Mucosa of gallbladder (tissue), 1 donor: ENCODE data around the gene FAM193B. TPM values are rescaled to one million over a fixed set of nuclear protein-coding genes. Genes with fewer than 3 reads are reported as not detected.
"Not testable (repeated sequence)": the region's sequence is repeated elsewhere in the genome, so short reads cannot be mapped to it uniquely, and the experiment has no call there.

Experiments
- DNase-seq: peaks from one replicate; pipeline ENCODE4 v3.0.0-alpha.2; 2020; ENCODE audit warnings: low spot score
- total RNA-seq: library from RNA; stranded (reverse); gene quantifications from one replicate; pipeline ENCODE4 v1.2.1, GENCODE V29; 2021
- donor health status: DM: no; HTN: no; CAD: no.

FAM193B gene
- total RNA-seq, 1 donor from 2014 or later, result 98.1 TPM

- no peak for DNase-seq
Observed at GRCh38 chr5:177576169-177576568, 21.8 kb upstream of the FAM193B start.

- no peak for DNase-seq
Observed at GRCh38 chr5:177575488-177575887, 21.1 kb upstream of the FAM193B start.

GRCh38 chr5:177569894-177570293 is 15.5 kb upstream of the FAM193B start:
- DNase-seq, result no peak

- no peak for DNase-seq
Observed at GRCh38 chr5:177568326-177568725, 14.0 kb upstream of the FAM193B start.

- no peak for DNase-seq
Observed at GRCh38 chr5:177565046-177565445, 10.7 kb upstream of the FAM193B start.

- not testable (repeated sequence) for DNase-seq
Observed at GRCh38 chr5:177559446-177559941, 5.1 kb upstream of the FAM193B start.

- DNase-seq, result no peak
Observed at GRCh38 chr5:177557796-177558195, 3.4 kb upstream of the FAM193B start.

GRCh38 chr5:177557041-177557647 is 2.8 kb upstream of the FAM193B start:
- DNase-seq, result no peak

GRCh38 chr5:177555665-177556064 is 1.3 kb upstream of the FAM193B start:
- no peak for DNase-seq

GRCh38 chr5:177555228-177555627 is 865 bp upstream of the FAM193B start:
- DNase-seq, result no peak

- peak; percentile 15 for DNase-seq
Observed at GRCh38 chr5:177553671-177554429, 513 bp downstream of the FAM193B start.

GRCh38 chr5:177552839-177553455 is 1.4 kb downstream of the FAM193B start:
- DNase-seq, result no peak

- DNase-seq, result no peak
Observed at GRCh38 chr5:177550122-177550521, 4.2 kb downstream of the FAM193B start.

- DNase-seq, result no peak
Observed at GRCh38 chr5:177548495-177548894, 5.9 kb downstream of the FAM193B start.

GRCh38 chr5:177547736-177548135 is 6.6 kb downstream of the FAM193B start:
- no peak for DNase-seq

- DNase-seq, result peak; percentile 55
Observed at GRCh38 chr5:177546258-177546741, 8.1 kb downstream of the FAM193B start.

GRCh38 chr5:177545487-177546257 is 8.7 kb downstream of the FAM193B start:
- DNase-seq, result peak; percentile 34

- no peak for DNase-seq
Observed at GRCh38 chr5:177542816-177543465, 11.4 kb downstream of the FAM193B start.

GRCh38 chr5:177540438-177540837 is 13.9 kb downstream of the FAM193B start:
- DNase-seq, result no peak

- DNase-seq, result no peak
Observed at GRCh38 chr5:177539411-177539810, 15.0 kb downstream of the FAM193B start.

- DNase-seq, result no peak
Observed at GRCh38 chr5:177538876-177539275, 15.5 kb downstream of the FAM193B start.
